CD14-positive monocyte (primary cell): ENCODE results near the gene CDKAL1. TPM values are rescaled to one million over a fixed set of nuclear protein-coding genes. Genes with fewer than 3 reads are reported as not detected.

ENCODE experiments used
- DNase-seq, 3 donors: peaks; one replicate each; pipeline ENCODE4 v3.0.0-alpha.2; 2011 to 2022
- H2AFZ ChIP-seq: 2 replicates; pipeline ENCODE4 v1.6.0; 2012; ENCODE audit warnings: mild to moderate bottlenecking, low read depth, low read length, inconsistent platforms; ENCODE audit not compliant: insufficient read depth, poor library complexity, severe bottlenecking
- H3K27ac ChIP-seq, 2 donors: 1 replicate in 1 of 2; 2 replicates in 1 of 2; pipeline ENCODE4 v1.5.1; 2012 to 2013; ENCODE audit warnings: low read length in 2 of 2, control low read depth in 1 of 2, inconsistent platforms in 1 of 2, low read depth in 1 of 2, mild to moderate bottlenecking in 1 of 2
- H3K27me3 ChIP-seq, 2 donors: one replicate each; pipeline versions ENCODE4 v1.6.0 to v1.6.1; 2011 to 2013; ENCODE audit warnings: low read length in 2 of 2; ENCODE audit not compliant: control insufficient read depth in 2 of 2, insufficient read depth in 2 of 2
- H3K36me3 ChIP-seq, 2 donors: replicated peaks in 1 of 2; 1 replicate in 1 of 2; 2 replicates in 1 of 2; pipeline versions ENCODE4 v1.5.1 to v1.6.1; 2012 to 2013; ENCODE audit warnings: low read length in 2 of 2, control low read depth in 1 of 2, inconsistent platforms in 1 of 2, mild to moderate bottlenecking in 1 of 2; ENCODE audit not compliant: insufficient read depth in 2 of 2, control insufficient read depth in 1 of 2
- H3K4me1 ChIP-seq, 2 donors: 1 replicate in 1 of 2; 2 replicates in 1 of 2; pipeline versions ENCODE4 v1.5.1 to v1.6.1; 2012 to 2013; ENCODE audit warnings: low read length in 2 of 2, control low read depth in 1 of 2, inconsistent platforms in 1 of 2, mild to moderate bottlenecking in 1 of 2, moderate library complexity in 1 of 2; ENCODE audit not compliant: insufficient read depth in 2 of 2, control insufficient read depth in 1 of 2
- H3K4me2 ChIP-seq: replicated peaks from 2 replicates; pipeline ENCODE3; 2012; ENCODE audit warnings: low read length, moderate library complexity, mild to moderate bottlenecking; ENCODE audit not compliant: poor library complexity, severe bottlenecking; ENCODE audit errors: extremely low read depth
- H3K4me3 ChIP-seq, 3 experiments: fragments of 200-600 bp in 1 of 3; sonication (generic) in 1 of 3; replicated peaks in 1 of 3; 1 replicate in 2 of 3; 2 replicates in 1 of 3; pipeline ENCODE4 v1.5.1; 2011 to 2013; ENCODE audit warnings: low read length in 3 of 3, mild to moderate bottlenecking in 3 of 3, control low read depth in 2 of 3, low read depth in 2 of 3, inconsistent platforms in 1 of 3, moderate library complexity in 1 of 3
- H3K79me2 ChIP-seq: 2 replicates; pipeline ENCODE4 v1.6.0; 2012; ENCODE audit warnings: mild to moderate bottlenecking, control low read depth, inconsistent platforms, low read length, moderate library complexity; ENCODE audit not compliant: insufficient read depth
- H3K9ac ChIP-seq: 2 replicates; pipeline ENCODE4 v1.6.0; 2017; ENCODE audit warnings: low read length, mild to moderate bottlenecking; ENCODE audit not compliant: insufficient read depth, poor library complexity, severe bottlenecking
- H3K9me3 ChIP-seq, 2 donors: replicated peaks in 1 of 2; 1 replicate in 1 of 2; 2 replicates in 1 of 2; pipeline versions ENCODE4 v1.5.1 to v1.6.1; 2012 to 2013; ENCODE audit warnings: low read length in 2 of 2, control low read depth in 1 of 2; ENCODE audit not compliant: control insufficient read depth in 1 of 2, insufficient read depth in 1 of 2
- H4K20me1 ChIP-seq: 2 replicates; pipeline ENCODE4 v1.6.0; 2012; ENCODE audit warnings: mild to moderate bottlenecking, low read length, control low read depth, moderate library complexity; ENCODE audit not compliant: insufficient read depth
- H3K27ac Mint-ChIP-seq, 7 donors: one replicate each; pipeline ENCODE4 v1.8.0; 2020; ENCODE audit warnings: mild to moderate bottlenecking in 7 of 7, mixed read lengths in 7 of 7, moderate library complexity in 6 of 7, inconsistent platforms in 2 of 7
- H3K27me3 Mint-ChIP-seq, 3 donors: one replicate each; pipeline ENCODE4 v1.8.0; 2021 to 2022; ENCODE audit warnings: low read depth in 3 of 3, mild to moderate bottlenecking in 3 of 3, mixed read lengths in 3 of 3, moderate library complexity in 3 of 3, inconsistent platforms in 1 of 3
- H3K36me3 Mint-ChIP-seq, 2 donors: one replicate each; pipeline ENCODE4 v1.8.0; 2020; ENCODE audit warnings: mixed read lengths in 2 of 2, inconsistent platforms in 1 of 2, mild to moderate bottlenecking in 1 of 2
- H3K4me1 Mint-ChIP-seq: one replicate; pipeline ENCODE4 v1.8.0; 2020; ENCODE audit warnings: mild to moderate bottlenecking, mixed read lengths
- H3K4me3 Mint-ChIP-seq, 2 donors: one replicate each; pipeline ENCODE4 v1.8.0; 2020; ENCODE audit warnings: mild to moderate bottlenecking in 2 of 2, mixed read lengths in 2 of 2, moderate library complexity in 1 of 2
- H3K9me3 Mint-ChIP-seq, 7 donors: one replicate each; pipeline ENCODE4 v1.8.0; 2020 to 2022; ENCODE audit warnings: mixed read lengths in 7 of 7, mild to moderate bottlenecking in 6 of 7, moderate library complexity in 6 of 7, inconsistent platforms in 2 of 7
- CTCF ChIP-seq: fragments of 200-600 bp; IDR thresholded peaks from one replicate; pipeline ENCODE4 v1.8.0; 2022; ENCODE audit warnings: antibody characterized with exemption, mild to moderate bottlenecking
- WGBS: methylation state at CpG from one replicate; pipeline ENCODE4 v1.1.5; 2013; ENCODE audit warnings: missing lambda C conversion rate; ENCODE audit not compliant: insufficient coverage; 5-methylcytosine and 5-hydroxymethylcytosine counted together
- intact Hi-C, 2 donors: fragments of 100-400 bp; cut with micrococcal nuclease; formaldehyde crosslinking; loops; one replicate each; pipeline versions ENCODE4 v1.15.0 to v1.15.1; 2023
- polyA plus RNA-seq, 3 donors: library from polyadenylated mRNA; depleted of rRNA in 1 of 3; unstranded in 2 of 3; stranded (reverse) in 1 of 3; fragments of 300-500 nt in 2 of 3; fragments of >200 nt in 1 of 3; fragmentation: Illumina TruSeq in 2 of 3; gene quantifications; 1 replicate in 2 of 3; 2 replicates in 1 of 3; pipeline ENCODE4 v1.2.3, GENCODE V29; 2012 to 2021

Gene CDKAL1
- polyA plus RNA-seq, 3 donors: 3.2 to 12.4 (median 8.3) TPM

- Histone ChIP-seq H3K4me3 (no peak overlapping the region), H3K9ac (no peak overlapping the region), H3K27ac (no peak overlapping the region), H2AFZ (no peak overlapping the region), H3K36me3 (peaks cover 0 to 5% of the 10 kb centered on the region in 2 donors), H3K9me3 (peaks cover 4 to 17% of the 10 kb centered on the region in 2 donors), H3K27me3 (no peaks in the 10 kb centered on the region), H3K4me2 (no peak overlapping the region), H4K20me1 (no peaks in the 10 kb centered on the region), H3K4me1 (no peaks in the 10 kb centered on the region), H3K79me2 (no peaks in the 10 kb centered on the region)
- no peak overlapping the region for H3K4me3 Mint-ChIP-seq
- intact Hi-C loops: no loop called here
- H3K36me3 Mint-ChIP-seq: peaks cover 3 to 12% of the 10 kb centered on the region in 2 donors
- 83% methylated on average over 3 of the region's 5 CpGs for WGBS
- no peaks in the 10 kb centered on the region for H3K27me3 Mint-ChIP-seq
- H3K9me3 Mint-ChIP-seq: peaks cover 6 to 24% (median 17%) of the 10 kb centered on the region in 7 donors
- no peaks in the 10 kb centered on the region for H3K4me1 Mint-ChIP-seq
- TF ChIP-seq CTCF: no peak
- H3K27ac Mint-ChIP-seq: no peak overlapping the region
- DNase-seq: no peak
Measured at GRCh38 chr6:20882014-20882413, 347.8 kb downstream of the CDKAL1 start.

- Histone ChIP-seq H3K9me3 (peaks cover 10 to 17% of the 10 kb centered on the region in 2 donors), H3K4me3 (no peak overlapping the region), H3K79me2 (no peaks in the 10 kb centered on the region), H3K27ac (no peak overlapping the region), H3K4me1 (no peaks in the 10 kb centered on the region), H3K27me3 (no peaks in the 10 kb centered on the region), H4K20me1 (no peaks in the 10 kb centered on the region), H3K9ac (no peak overlapping the region), H3K36me3 (peaks cover 0 to 5% of the 10 kb centered on the region in 2 donors), H2AFZ (no peak overlapping the region), H3K4me2 (no peak overlapping the region)
- Mint-ChIP-seq H3K27ac (no peak overlapping the region), H3K9me3 (peaks cover 11 to 34% (median 24%) of the 10 kb centered on the region in 7 donors), H3K4me3 (no peak overlapping the region), H3K27me3 (no peaks in the 10 kb centered on the region), H3K36me3 (peaks cover 3 to 12% of the 10 kb centered on the region in 2 donors), H3K4me1 (no peaks in the 10 kb centered on the region)
- intact Hi-C loops: no loop called here
- TF ChIP-seq CTCF: no peak
- no peak for DNase-seq
- no CpG with 5 or more reads among the region's 2 CpGs for WGBS
Measured at GRCh38 chr6:20885076-20885475, 350.8 kb downstream of the CDKAL1 start.
